ENCODE data around the gene TNFRSF1A. TPM values are rescaled to one million over a fixed set of nuclear protein-coding genes. Genes with fewer than 3 reads are reported as not detected.
A peak's percentile ranks its signal among the peaks of the same experiment; 100 is the strongest.

Gene TNFRSF1A
- total RNA-seq, 4 donors from 2014 or later = 279 to 689 (median 317) TPM

DNA sequence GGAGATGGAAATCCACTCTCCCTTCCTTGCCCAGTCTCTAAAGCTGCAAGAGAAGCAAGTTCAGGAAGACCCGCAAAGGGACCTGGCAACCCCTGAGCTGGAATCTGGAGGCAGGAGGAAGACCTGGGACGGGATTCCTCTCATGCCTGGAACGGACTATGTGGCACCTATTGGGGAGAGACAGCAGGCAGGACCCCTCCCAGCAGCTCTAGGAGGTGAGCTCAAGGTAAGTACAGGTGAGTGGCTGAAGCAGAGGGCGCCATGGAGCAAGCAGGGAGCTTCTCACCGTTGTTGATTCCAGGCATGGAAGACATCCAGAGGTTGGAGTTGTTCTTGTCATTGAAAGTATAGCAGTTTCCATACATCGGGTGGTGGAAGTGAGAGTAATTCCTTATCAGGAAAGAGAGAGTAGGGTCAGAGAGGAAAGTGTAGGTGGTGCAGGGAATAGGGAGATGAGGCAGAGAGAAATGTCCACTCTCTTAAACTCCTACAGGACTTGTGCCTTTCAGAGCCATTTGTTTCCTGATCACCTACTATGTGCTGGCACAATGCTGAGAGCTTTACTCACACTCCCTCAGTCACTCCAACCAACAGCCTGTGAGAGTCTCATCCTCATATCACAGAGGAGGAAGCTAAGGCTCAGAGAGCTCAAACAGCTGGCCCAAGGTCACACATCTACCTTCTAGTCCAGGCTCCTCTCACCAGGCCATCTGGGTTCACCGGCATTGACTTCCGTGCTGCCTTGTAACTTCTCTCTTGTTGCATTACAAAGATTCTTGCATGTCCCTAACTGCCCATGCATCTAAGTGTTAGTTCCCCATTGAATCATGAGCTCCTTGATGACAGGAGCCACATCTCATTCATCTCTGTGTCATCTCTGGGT, 13.9 kb upstream of the TNFRSF1A start:
- ATAC-seq (ENCODE audit: low FRiP score) (no peak), DNase-seq (ENCODE audit: low spot score) (no peak)
- TF ChIP-seq, protein P1, sequence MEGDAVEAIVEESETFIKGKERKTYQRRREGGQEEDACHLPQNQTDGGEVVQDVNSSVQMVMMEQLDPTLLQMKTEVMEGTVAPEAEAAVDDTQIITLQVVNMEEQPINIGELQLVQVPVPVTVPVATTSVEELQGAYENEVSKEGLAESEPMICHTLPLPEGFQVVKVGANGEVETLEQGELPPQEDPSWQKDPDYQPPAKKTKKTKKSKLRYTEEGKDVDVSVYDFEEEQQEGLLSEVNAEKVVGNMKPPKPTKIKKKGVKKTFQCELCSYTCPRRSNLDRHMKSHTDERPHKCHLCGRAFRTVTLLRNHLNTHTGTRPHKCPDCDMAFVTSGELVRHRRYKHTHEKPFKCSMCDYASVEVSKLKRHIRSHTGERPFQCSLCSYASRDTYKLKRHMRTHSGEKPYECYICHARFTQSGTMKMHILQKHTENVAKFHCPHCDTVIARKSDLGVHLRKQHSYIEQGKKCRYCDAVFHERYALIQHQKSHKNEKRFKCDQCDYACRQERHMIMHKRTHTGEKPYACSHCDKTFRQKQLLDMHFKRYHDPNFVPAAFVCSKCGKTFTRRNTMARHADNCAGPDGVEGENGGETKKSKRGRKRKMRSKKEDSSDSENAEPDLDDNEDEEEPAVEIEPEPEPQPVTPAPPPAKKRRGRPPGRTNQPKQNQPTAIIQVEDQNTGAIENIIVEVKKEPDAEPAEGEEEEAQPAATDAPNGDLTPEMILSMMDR (IDR thresholded peaks at IDR 0.05) = no peak

DNA sequence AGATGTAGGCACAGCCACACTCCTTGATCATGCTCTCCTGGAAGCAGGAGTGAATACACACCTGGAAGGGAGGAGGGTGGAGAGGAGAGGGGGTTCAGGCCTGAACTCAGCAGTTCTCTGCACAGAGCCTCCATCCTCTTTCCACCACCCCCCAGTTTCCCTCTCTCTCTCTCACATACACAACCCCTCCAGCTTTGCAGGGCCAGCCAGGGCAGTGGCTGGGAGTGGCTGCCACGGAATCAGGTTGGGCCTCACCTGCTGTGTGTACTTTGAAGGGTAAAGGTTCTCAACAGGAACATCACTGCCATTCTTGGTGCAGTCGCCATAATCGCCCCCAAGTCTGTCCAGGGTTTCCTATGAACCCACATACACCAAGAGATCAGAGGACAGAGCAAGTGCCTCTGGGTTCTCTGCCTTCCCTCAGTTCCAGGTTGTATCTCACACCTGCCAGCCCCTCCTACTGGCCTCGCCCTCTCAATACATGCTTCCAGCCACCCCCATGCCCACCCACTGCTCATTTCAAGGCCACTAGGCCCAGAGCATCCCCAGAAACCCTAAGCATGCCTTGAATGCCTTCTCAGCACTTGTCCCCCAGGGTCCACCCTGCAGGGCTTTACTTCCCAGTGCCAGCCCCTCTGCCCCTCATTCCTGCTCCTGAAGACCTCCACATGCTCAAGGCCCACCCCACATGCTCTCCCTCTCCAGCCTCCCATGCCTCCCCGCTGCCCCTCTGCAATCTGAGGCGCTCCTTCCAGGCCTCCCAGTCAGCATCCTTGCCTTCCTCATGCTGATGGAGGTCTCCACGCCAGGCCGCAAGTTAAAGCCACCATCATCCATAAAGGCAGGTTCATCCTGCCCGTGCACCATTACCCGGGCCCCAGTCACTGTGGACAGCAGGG, 12.9 kb upstream of the TNFRSF1A start:
- DNase-seq (ENCODE audit: low spot score) (no peak), ATAC-seq (ENCODE audit: low FRiP score) (no peak)
- TF ChIP-seq, protein P1 (IDR thresholded peaks at IDR 0.05) = no peak

DNA sequence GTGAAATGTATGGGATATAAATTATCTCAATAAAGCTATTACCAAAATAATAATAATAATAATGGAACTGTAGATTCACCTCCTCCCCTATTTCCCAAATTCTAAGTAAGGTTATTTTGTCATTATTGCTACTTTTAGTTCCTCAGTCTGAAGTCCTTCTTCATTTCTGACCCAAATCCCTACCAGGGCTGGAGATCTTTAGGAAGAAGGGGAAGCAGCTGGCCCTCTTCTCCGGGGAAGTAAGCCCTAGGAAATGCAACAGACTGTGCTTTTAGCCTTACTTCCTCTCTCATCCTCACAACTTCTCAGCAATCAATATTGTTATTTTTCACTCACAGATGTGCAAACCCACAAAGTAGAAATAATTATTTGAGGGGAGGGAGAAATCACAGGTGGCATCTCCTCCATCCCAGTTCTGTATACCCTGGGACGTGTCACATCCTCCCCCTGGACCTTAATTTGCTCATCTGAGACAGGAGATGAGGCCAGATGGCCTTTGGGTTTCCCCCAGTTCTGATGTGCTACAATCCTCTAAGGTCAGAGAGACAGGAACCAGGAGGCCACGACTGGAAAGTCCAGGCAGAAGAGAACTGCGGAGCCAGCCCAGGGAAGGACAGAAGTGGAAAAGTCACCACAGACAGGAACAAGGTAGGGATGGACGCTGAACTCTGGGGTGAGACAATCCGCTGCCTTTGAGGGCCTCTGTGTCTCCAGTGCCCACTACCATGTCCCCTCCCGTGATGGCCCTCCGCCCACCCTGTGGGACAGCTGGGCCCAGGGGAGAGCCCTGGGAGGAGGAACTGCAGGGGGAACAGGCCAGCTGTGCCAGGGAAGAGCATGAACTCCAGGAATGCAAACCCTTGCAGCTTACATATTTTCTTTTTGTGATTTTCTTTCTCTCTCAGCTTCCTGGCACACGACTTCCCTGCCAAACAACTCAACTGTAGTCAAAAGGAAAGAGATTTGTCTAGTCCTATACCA, 10.6 kb upstream of the TNFRSF1A start:
- DNase-seq (ENCODE audit: low spot score) (no peak), ATAC-seq (ENCODE audit: low FRiP score) (no peak)
- TF ChIP-seq, protein P1 (IDR thresholded peaks at IDR 0.05) = no peak

DNA sequence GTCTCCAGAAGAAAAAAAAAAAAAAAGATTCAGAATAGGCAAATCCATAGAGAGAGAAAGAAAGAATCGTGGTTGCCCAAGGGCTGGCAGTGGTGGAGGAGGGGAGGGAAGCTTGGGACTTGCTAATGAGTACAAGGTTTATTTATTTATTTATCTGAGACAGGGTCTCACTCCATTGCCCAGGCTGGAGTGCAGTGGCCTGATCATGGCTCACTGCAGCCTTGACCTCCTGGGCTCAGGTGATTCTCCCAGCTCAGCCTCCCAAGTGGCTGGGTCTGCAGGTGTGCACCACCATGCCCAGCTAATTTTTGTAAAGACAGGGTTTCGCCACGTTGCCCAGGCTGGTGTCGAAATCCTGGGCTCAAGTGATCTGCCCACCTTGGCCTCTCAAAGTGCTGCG, 9.7 kb upstream of the TNFRSF1A start:
- no peak for ATAC-seq (ENCODE audit: low FRiP score)
- no peak for DNase-seq (ENCODE audit: low spot score)
- TF ChIP-seq, protein P1 (IDR thresholded peaks at IDR 0.05) = no peak

DNA sequence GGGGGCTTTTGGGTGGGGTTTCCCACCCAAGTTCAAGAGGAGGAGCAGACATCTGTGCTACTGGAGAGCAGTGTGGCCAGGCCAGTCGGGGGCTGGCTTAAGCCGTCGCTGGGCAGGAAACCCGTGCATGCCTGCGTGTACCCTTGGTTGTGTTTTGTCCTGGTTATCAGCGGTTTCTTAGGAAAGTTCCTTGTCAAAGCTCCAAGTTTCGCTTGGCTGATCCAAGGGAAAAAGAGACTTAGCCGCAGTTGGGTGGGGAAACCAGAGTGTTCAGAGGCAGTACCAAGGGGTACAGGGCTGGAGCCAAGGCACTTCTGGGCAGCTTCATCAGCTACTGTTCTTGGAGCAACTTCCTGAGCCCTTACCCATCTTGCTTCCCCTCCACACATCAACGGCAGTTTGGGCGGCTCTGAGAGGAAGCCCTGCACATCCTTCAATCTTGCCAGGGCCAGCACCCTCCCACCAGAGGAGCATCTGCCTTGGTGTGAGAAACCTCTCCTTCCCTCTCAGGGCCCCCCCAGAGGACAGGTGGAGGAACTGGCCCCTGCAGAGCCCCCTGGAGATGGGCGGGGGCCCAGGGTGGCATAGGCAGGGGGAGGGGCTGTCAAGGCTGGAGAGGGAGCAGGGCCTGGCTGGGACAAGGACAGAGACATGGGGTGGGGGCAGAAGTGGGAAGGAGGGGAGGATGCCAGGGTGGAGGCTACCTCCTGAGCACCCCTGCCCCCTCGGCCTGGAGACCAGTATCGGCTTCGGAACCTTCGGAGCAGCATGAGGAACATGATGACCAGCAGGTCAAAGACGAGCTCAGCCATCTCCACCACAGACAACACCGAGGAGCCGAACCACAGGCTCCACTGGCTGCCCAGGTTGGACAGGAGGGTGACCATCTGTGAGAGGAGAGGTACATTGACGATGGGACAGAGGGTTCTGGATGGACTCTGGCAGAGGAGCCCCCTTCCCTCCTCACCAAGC, 5.8 kb upstream of the TNFRSF1A start:
- no peak for DNase-seq (ENCODE audit: low spot score)
- peak; percentile 49 for ATAC-seq (ENCODE audit: low FRiP score)
- TF ChIP-seq, protein P1 (IDR thresholded peaks at IDR 0.05) = no peak
